PC-3 (cell line): ENCODE measurements around the gene GIPC3. TPM values are rescaled to one million over a fixed set of nuclear protein-coding genes. Genes with fewer than 3 reads are reported as not detected.

ENCODE experiments used
- ATAC-seq: fragments of 200-7000 bp; cut with Tn5 transposase; 2 replicates; pipeline ENCODE4 v1.9.1; 2020; ENCODE audit warnings: mild to moderate bottlenecking, moderate library complexity
- BruUV-seq: library from RNA; stranded (reverse); fragments of 400-500 nt; replicated peaks from 2 replicates; lab custom pipeline; 2021; lab: Mats Ljungman, UMichigan
- CTCF ChIA-PET: fragments of 300-600 bp; sonication (Branson Sonifier 250); formaldehyde crosslinking; loops from one replicate; lab custom pipeline; 2022; ENCODE audit warnings: antibody characterized with exemption; lab: Charles Lee
- POLR2A ChIA-PET: fragments of 300-600 bp; sonication (Branson Sonifier 250); formaldehyde crosslinking; loops from one replicate; lab custom pipeline; 2022; ENCODE audit warnings: antibody characterized with exemption; ENCODE audit not compliant: unreplicated experiment; lab: Charles Lee
- DNase-seq: peaks from one replicate; pipeline ENCODE4 v3.0.0-alpha.2; 2015
- H2AFZ ChIP-seq: fragments of 300-600 bp; sonication (generic); 2 replicates; pipeline ENCODE4 v1.6.0; 2016; ENCODE audit warnings: antibody characterized with exemption, low read length
- H3F3A ChIP-seq: fragments of 300-600 bp; sonication (generic); one replicate; pipeline ENCODE4 v1.6.0; 2017; ENCODE audit warnings: antibody characterized with exemption, low read length, control low read depth, mild to moderate bottlenecking; ENCODE audit not compliant: unreplicated experiment
- H3K27ac ChIP-seq: fragments of 300-600 bp; sonication (generic); 2 replicates; pipeline ENCODE4 v1.5.1; 2016; ENCODE audit warnings: mild to moderate bottlenecking, low read length
- H3K27me3 ChIP-seq: fragments of 300-600 bp; sonication (generic); 2 replicates; pipeline ENCODE4 v1.6.1; 2016; ENCODE audit warnings: low read length, mixed read lengths
- H3K36me3 ChIP-seq: fragments of 300-600 bp; sonication (generic); 2 replicates; pipeline ENCODE4 v1.6.1; 2016; ENCODE audit warnings: low read depth, mixed run types, low read length, mixed read lengths
- H3K4me1 ChIP-seq: fragments of 300-600 bp; sonication (generic); 2 replicates; pipeline ENCODE4 v1.5.1; 2016; ENCODE audit warnings: low read length; ENCODE audit not compliant: insufficient read depth
- H3K4me2 ChIP-seq: fragments of 300-600 bp; sonication (generic); 2 replicates; pipeline ENCODE4 v1.6.0; 2016; ENCODE audit warnings: low read length
- H3K4me3 ChIP-seq: fragments of 300-600 bp; sonication (generic); 2 replicates; pipeline ENCODE4 v1.5.1; 2016; ENCODE audit warnings: mild to moderate bottlenecking, low read length, mixed read lengths
- H3K79me2 ChIP-seq: fragments of 300-600 bp; sonication (generic); 2 replicates; pipeline ENCODE4 v1.6.1; 2017; ENCODE audit warnings: low read length, mixed read lengths
- H3K9ac ChIP-seq: fragments of 300-600 bp; sonication (generic); 2 replicates; pipeline ENCODE4 v1.6.0; 2016; ENCODE audit warnings: mild to moderate bottlenecking, low read length
- H3K9me2 ChIP-seq: fragments of 300-600 bp; sonication (generic); replicated peaks from 2 replicates; pipeline ENCODE4 v1.6.1; 2016; ENCODE audit warnings: mixed run types, low read length, mixed read lengths
- H3K9me3 ChIP-seq: fragments of 300-600 bp; sonication (generic); 2 replicates; pipeline ENCODE4 v1.6.1; 2016; ENCODE audit warnings: low read length, mixed read lengths
- H4K20me1 ChIP-seq: fragments of 300-600 bp; sonication (generic); 2 replicates; pipeline ENCODE4 v1.6.1; 2016; ENCODE audit warnings: low read length, mixed read lengths
- CTCF ChIP-seq: fragments of 300-600 bp; sonication (generic); conservative IDR thresholded peaks from 2 replicates; pipeline ENCODE4 v1.5.1; 2017; ENCODE audit warnings: antibody characterized with exemption, low read depth, mild to moderate bottlenecking, low read length
- EZH2 ChIP-seq: fragments of 300-600 bp; sonication (generic); IDR thresholded peaks from one replicate; pipeline ENCODE4 v1.6.1; 2017; ENCODE audit warnings: antibody characterized with exemption, mild to moderate bottlenecking, low read length; ENCODE audit not compliant: unreplicated experiment
- EZH2phosphoT487 ChIP-seq: fragments of 300-600 bp; sonication (generic); IDR thresholded peaks from 2 replicates; pipeline ENCODE4 v1.6.1; 2018; ENCODE audit warnings: mild to moderate bottlenecking, antibody characterized with exemption, low read length, borderline replicate concordance
- intact Hi-C: fragments of 100-400 bp; cut with micrococcal nuclease; formaldehyde crosslinking; loops from 2 replicates; pipeline ENCODE4 v1.9.0; 2023
- total RNA-seq: library from RNA; depleted of rRNA; stranded (reverse); fragments of >200 nt; gene quantifications from 2 replicates; pipeline ENCODE4 v1.2.3, GENCODE V29; 2014

Gene GIPC3
- total RNA-seq, 1 experiment from 2014 or later = 0.18 TPM

- Histone ChIP-seq H3F3A (no peaks in the 10 kb centered on the region), H3K27me3 (no peaks in the 10 kb centered on the region), H4K20me1 (no peaks in the 10 kb centered on the region), H3K4me3 (no peak overlapping the region), H3K9me2 (no peaks in the 10 kb centered on the region), H3K36me3 (no peaks in the 10 kb centered on the region; the same call in 1 of the 2 replicates), H3K4me1 (no peaks in the 10 kb centered on the region), H3K27ac (no peak overlapping the region), H3K79me2 (no peaks in the 10 kb centered on the region), H3K9ac (no peak overlapping the region), H3K9me3 (no peaks in the 10 kb centered on the region), H2AFZ (no peak overlapping the region), H3K4me2 (no peak overlapping the region)
- ChIA-PET CTCF (no interaction called here), POLR2A (no interaction called here)
- TF ChIP-seq EZH2phosphoT487 (no peak), CTCF (peak; percentile 75)
- ATAC-seq = peak; percentile 55
- no TSS peak for BruUV-seq
- DNase-seq = peak; percentile 29
- intact Hi-C loops = no loop called here
Measured at GRCh38 chr19:3618144-3618810, 33.0 kb downstream of the GIPC3 start.

GRCh38 chr19:3618811-3619630 lies 33.7 kb downstream of the GIPC3 start:
- H2AFZ ChIP-seq = no peak overlapping the region
- ChIA-PET POLR2A (no interaction called here), CTCF (no interaction called here)
- H3F3A ChIP-seq = no peaks in the 10 kb centered on the region
- no TSS peak for BruUV-seq
- no peaks in the 10 kb centered on the region for H4K20me1 ChIP-seq
- no peaks in the 10 kb centered on the region for H3K9me2 ChIP-seq
- no peaks in the 10 kb centered on the region for H3K9me3 ChIP-seq
- H3K27ac ChIP-seq = no peak overlapping the region
- no peaks in the 10 kb centered on the region for H3K4me1 ChIP-seq
- ATAC-seq (no peak), DNase-seq (no peak)
- TF ChIP-seq EZH2 = no peak
- TF ChIP-seq EZH2phosphoT487 = no peak
- TF ChIP-seq CTCF = 0 out of 2 replicates have a peak, but pooled peaks have one; percentile 13
- H3K36me3 ChIP-seq = no peaks in the 10 kb centered on the region; the same call in 1 of the 2 replicates
- peaks cover 3% of the 10 kb centered on the region; the same call in 1 of the 2 replicates for H3K79me2 ChIP-seq
- no peak overlapping the region for H3K4me2 ChIP-seq
- no peaks in the 10 kb centered on the region for H3K27me3 ChIP-seq
- no peak overlapping the region for H3K4me3 ChIP-seq
- intact Hi-C loops = no loop called here
- no peak overlapping the region for H3K9ac ChIP-seq

- ChIA-PET CTCF (no interaction called here), POLR2A (no interaction called here)
- no peak for TF ChIP-seq EZH2phosphoT487
- no peak for TF ChIP-seq EZH2
- H3K27ac ChIP-seq = no peak overlapping the region
- no peak overlapping the region for H3K9ac ChIP-seq
- no peaks in the 10 kb centered on the region for H3K9me2 ChIP-seq
- no peaks in the 10 kb centered on the region for H3K27me3 ChIP-seq
- no TSS peak for BruUV-seq
- no peaks in the 10 kb centered on the region for H4K20me1 ChIP-seq
- no peaks in the 10 kb centered on the region for H3F3A ChIP-seq
- no peaks in the 10 kb centered on the region; the same call in 1 of the 2 replicates for H3K36me3 ChIP-seq
- H3K9me3 ChIP-seq = no peaks in the 10 kb centered on the region
- H3K79me2 ChIP-seq = peaks cover 9% of the 10 kb centered on the region
- no peak overlapping the region for H3K4me3 ChIP-seq
- ATAC-seq = no peak
- intact Hi-C loops = no loop called here
- H2AFZ ChIP-seq = no peak overlapping the region
- H3K4me2 ChIP-seq = no peak overlapping the region
- H3K4me1 ChIP-seq = no peaks in the 10 kb centered on the region
- no peak for DNase-seq
Measured at GRCh38 chr19:3619631-3620012, 34.3 kb downstream of the GIPC3 start.
